Heart left ventricle (tissue), 16 donors: ENCODE data around the gene VCX2. TPM values are rescaled to one million over a fixed set of nuclear protein-coding genes. Genes with fewer than 3 reads are reported as not detected.
"Not testable (repeated sequence)": the region's sequence is repeated elsewhere in the genome, so short reads cannot be mapped to it uniquely, and the experiment has no call there.

Source experiments
- ATAC-seq, 4 donors: fragments of 200-7000 bp; cut with Tn5 transposase; one replicate each; pipeline ENCODE4 v1.9.1; 2020 to 2022; ENCODE audit warnings: moderate library complexity in 4 of 4, mild to moderate bottlenecking in 3 of 4, moderate number of reproducible peaks in 1 of 4
- DNase-seq, 5 donors: peaks; one replicate each; pipeline ENCODE4 v3.0.0-alpha.2; 2020
- H3K27ac ChIP-seq, 12 donors: fragments of 200-600 bp; sonication (generic) in 4 of 12; one replicate each; pipeline versions ENCODE4 v1.5.0 to v1.8.0; 2016 to 2022; ENCODE audit warnings: mild to moderate bottlenecking in 2 of 12
- H3K27me3 ChIP-seq, 9 donors: fragments of 200-600 bp; sonication (generic) in 2 of 9; one replicate each; pipeline versions ENCODE4 v1.5.1 to v1.8.0; 2016 to 2022; ENCODE audit warnings: mild to moderate bottlenecking in 3 of 9
- H3K36me3 ChIP-seq, 9 donors: fragments of 200-600 bp; sonication (generic) in 2 of 9; one replicate each; pipeline versions ENCODE4 v1.5.0 to v1.8.0; 2018 to 2022; ENCODE audit warnings: mild to moderate bottlenecking in 2 of 9
- H3K4me1 ChIP-seq, 12 donors: fragments of 200-600 bp; sonication (generic) in 4 of 12; one replicate each; pipeline versions ENCODE4 v1.5.0 to v1.8.0; 2016 to 2022; ENCODE audit warnings: mild to moderate bottlenecking in 3 of 12
- H3K4me3 ChIP-seq, 12 donors: fragments of 200-600 bp; sonication (generic) in 4 of 12; one replicate each; pipeline versions ENCODE4 v1.5.0 to v1.8.0; 2017 to 2022; ENCODE audit warnings: mild to moderate bottlenecking in 9 of 12, moderate library complexity in 4 of 12
- H3K9me3 ChIP-seq, 12 donors: fragments of 200-600 bp; sonication (generic) in 4 of 12; one replicate each; pipeline versions ENCODE4 v1.5.0 to v1.8.0; 2016 to 2022; ENCODE audit warnings: mild to moderate bottlenecking in 1 of 12
- POLR2A ChIP-seq, 2 donors: fragments of 450-650 bp; IDR thresholded peaks; one replicate each; pipeline ENCODE4 v1.6.1; 2017; ENCODE audit warnings: antibody characterized with exemption in 2 of 2, mild to moderate bottlenecking in 2 of 2, moderate library complexity in 2 of 2
- WGBS, 4 donors: extraction: QIAGEN DNeasy Blood & Tissue Kit in 2 of 4; methylation state at CpG; one replicate each; pipeline versions ENCODE4 v1.1.5 to v1.1.7; 2013 to 2018; 5-methylcytosine and 5-hydroxymethylcytosine counted together
- intact Hi-C, 10 donors: fragments of 100-400 bp; cut with DNase I; formaldehyde crosslinking; loops; one replicate each; pipeline versions ENCODE4 v1.11.1 to v1.14.2; 2022
- polyA plus RNA-seq, 2 donors: library from polyadenylated mRNA; stranded (reverse); fragments of 200-250 nt; gene quantifications; one replicate each; pipeline ENCODE4 v1.2.3, GENCODE V29; 2013
- total RNA-seq, 9 donors: library from RNA; depleted of rRNA in 2 of 9; stranded (reverse); fragments of >200 nt in 2 of 9; fragmentation: NEBNext Ultra II Directional in 3 of 9; extraction: Animal tissue kit (Norgen Biotek cat#: 25700) in 3 of 9; gene quantifications; one replicate each; pipeline versions ENCODE4 v1.1.0 to v1.2.4, GENCODE V29; 2016 to 2023
- TF ChIP-seq, protein P1 (sequence below), 12 donors: fragments of 200-600 bp; sonication (generic) in 4 of 12; IDR thresholded peaks; one replicate each; pipeline versions ENCODE4 v1.5.0 to v1.8.0; 2018 to 2022; ENCODE audit warnings: antibody characterized with exemption in 12 of 12, mild to moderate bottlenecking in 5 of 12
- donor health status: ischemic (EF 13 %, LVEDD 7.1; RV severe dilation, severe dysfunction).
- donor health status: healthy with polysubstance abuse.
- donor health status: DM: no; HTN: yes; CAD: no.
- donor health status: DM: no; HTN: no; CAD: no.
- donor health status: ischemic (EF 25% LVEDD 6.9; RV normal size, moderate dysfunction).
- donor health status: ischemic (EF 25% LVEDD 5.7; RV mildly dilated, moderate dysfunction).
- donor health status: healthy.
- donor health status: DM: yes; HTN: yes; CAD: no.
- donor health status: ischemic (EF 35%, LVEDD 5.7; RV mildly dilated, moderate dysfunction).
- donor health status: nonischemic (EF 11% LVEDD 7.7; RV severe dilation, severe dysfunction).
- donor health status: DM: yes; HTN: yes; CAD: no.
- donor health status: PGD.
- donor health status: ischemic (EF 29% LVEDD 5.4; RV normal size, mild dysfunction).
- donor health status: nonischemic (EF 23%, LVEDD 6.1; RV moderate dilation, normal function).

Gene VCX2
- total and polyA plus RNA-seq, 11 donors = not detected

DNA sequence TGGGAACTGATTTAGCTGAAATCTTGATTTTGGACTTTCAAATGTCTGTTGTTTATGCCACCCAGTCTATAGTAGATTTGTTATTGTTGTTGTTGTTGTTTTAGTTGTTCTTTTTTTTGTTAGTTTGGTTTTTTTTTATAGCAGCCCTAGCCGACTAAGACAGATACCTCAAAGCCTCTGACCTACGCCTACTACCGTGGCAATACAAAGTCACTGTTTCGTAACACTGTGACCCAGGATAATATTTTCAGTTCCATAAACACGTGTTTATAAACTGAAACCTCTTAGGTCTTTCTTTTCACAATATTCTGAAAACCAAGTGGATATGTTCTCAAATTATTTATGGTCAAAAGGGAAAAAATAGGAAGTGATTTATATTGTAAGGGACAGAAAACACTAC, 32.8 kb downstream of the VCX2 start:
- Histone ChIP-seq H3K9me3 (no peaks in the 10 kb centered on the region), H3K36me3 (no peaks in the 10 kb centered on the region), H3K27me3 (no peaks in the 10 kb centered on the region), H3K27ac (no peak overlapping the region), H3K4me1 (no peaks in the 10 kb centered on the region), H3K4me3 (no peak overlapping the region)
- 90 to 95% (median 92%) methylated on average over 5 of the region's 5 CpGs for WGBS, 4 donors
- ATAC-seq (no peak), DNase-seq (no peak)
- intact Hi-C loops = no loop called here
- TF ChIP-seq, protein P1, sequence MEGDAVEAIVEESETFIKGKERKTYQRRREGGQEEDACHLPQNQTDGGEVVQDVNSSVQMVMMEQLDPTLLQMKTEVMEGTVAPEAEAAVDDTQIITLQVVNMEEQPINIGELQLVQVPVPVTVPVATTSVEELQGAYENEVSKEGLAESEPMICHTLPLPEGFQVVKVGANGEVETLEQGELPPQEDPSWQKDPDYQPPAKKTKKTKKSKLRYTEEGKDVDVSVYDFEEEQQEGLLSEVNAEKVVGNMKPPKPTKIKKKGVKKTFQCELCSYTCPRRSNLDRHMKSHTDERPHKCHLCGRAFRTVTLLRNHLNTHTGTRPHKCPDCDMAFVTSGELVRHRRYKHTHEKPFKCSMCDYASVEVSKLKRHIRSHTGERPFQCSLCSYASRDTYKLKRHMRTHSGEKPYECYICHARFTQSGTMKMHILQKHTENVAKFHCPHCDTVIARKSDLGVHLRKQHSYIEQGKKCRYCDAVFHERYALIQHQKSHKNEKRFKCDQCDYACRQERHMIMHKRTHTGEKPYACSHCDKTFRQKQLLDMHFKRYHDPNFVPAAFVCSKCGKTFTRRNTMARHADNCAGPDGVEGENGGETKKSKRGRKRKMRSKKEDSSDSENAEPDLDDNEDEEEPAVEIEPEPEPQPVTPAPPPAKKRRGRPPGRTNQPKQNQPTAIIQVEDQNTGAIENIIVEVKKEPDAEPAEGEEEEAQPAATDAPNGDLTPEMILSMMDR (IDR thresholded peaks at IDR 0.05) = no peak
- no peak for TF ChIP-seq POLR2A (IDR thresholded peaks at IDR 0.05)

DNA sequence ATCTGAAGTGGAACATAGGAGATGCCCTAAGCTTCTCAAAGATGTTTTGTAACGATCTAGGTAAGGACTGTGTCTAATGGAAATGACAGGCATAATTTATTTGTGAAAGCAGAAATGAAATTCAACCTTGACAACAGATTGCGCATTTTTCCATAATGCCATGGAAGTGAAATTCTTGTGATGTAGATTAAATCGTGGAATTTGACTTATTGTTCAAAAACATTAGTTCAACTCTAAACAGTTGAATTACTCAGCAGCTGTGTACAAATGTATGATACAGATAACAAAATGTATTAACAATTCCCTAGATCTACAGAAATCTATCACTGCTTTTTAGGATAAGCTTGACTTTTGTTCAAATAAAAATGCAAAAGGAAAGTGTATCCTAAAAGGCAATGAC, 44.4 kb downstream of the VCX2 start:
- WGBS, 4 donors = 84 to 91% (median 86%) methylated on average over 3 of the region's 3 CpGs
- Histone ChIP-seq H3K36me3 (no peaks in the 10 kb centered on the region), H3K4me3 (no peak overlapping the region), H3K27me3 (no peaks in the 10 kb centered on the region), H3K4me1 (no peaks in the 10 kb centered on the region), H3K27ac (no peak overlapping the region), H3K9me3 (no peaks in the 10 kb centered on the region)
- ATAC-seq = no peak
- no peak for DNase-seq
- intact Hi-C loops = no loop called here
- TF ChIP-seq POLR2A (IDR thresholded peaks at IDR 0.05) = no peak

DNA sequence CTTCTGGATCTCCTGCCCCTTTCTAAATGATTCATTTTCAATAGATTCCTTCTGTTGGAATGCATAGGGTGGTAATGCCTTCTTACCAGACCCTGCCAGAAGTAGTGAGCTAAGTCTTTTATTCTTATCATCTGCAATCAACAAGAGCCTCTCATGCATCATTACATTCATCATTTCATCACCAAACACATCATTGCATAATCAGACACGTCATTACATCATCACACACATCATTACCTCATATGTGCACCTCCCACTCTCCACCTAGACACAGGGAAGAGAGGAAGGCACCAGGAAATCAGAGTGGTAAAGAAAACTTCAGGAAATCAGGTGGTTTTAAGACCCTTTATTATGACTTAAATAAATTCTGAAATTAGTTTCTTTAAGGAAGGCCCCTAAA, 45.0 kb downstream of the VCX2 start:
- intact Hi-C loops = no loop called here

DNA sequence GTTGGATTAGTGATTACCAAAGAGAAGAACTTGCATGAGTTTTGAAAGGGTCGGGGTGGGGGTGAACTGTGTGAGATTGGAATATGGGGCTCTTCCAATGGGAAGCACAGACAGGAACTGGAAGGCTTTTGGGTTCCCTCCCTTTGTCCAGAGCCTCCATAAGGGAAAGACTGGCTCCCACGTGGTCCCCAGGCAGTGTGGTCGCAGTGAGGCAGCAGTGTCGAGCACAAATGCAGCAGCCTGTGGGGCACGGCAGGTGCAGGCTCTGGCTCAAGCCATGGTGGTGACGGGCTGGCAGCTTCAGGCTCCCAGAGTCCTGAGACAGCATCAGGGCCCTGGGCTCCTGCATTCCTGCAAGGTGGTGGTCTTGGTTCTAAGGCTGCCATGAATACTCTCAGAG, 45.5 kb downstream of the VCX2 start:
- Histone ChIP-seq H3K9me3 (no peaks in the 10 kb centered on the region), H3K27ac (no peak overlapping the region), H3K4me3 (no peak overlapping the region), H3K36me3 (no peaks in the 10 kb centered on the region), H3K27me3 (no peaks in the 10 kb centered on the region), H3K4me1 (no peaks in the 10 kb centered on the region)
- WGBS, 4 donors = 82 to 97% (median 92%) methylated on average over 6 of the region's 6 CpGs
- DNase-seq (no peak), ATAC-seq (no peak)
- TF ChIP-seq, protein P1 (IDR thresholded peaks at IDR 0.05) = no peak
- TF ChIP-seq POLR2A (IDR thresholded peaks at IDR 0.05) = no peak
- intact Hi-C loops = no loop called here

More for the DNA sequence above, 45.0 kb downstream of the VCX2 start:
- WGBS, 4 donors = 51 to 76% (median 74%) methylated on average over 1 of the region's 1 CpG
- TF ChIP-seq POLR2A (IDR thresholded peaks at IDR 0.05) = no peak
- TF ChIP-seq, protein P1 (IDR thresholded peaks at IDR 0.05) = no peak
- Histone ChIP-seq H3K27me3 (no peaks in the 10 kb centered on the region), H3K27ac (no peak overlapping the region), H3K36me3 (no peaks in the 10 kb centered on the region), H3K9me3 (no peaks in the 10 kb centered on the region), H3K4me3 (no peak overlapping the region), H3K4me1 (no peaks in the 10 kb centered on the region)
- no peak for DNase-seq
- no peak for ATAC-seq

DNA sequence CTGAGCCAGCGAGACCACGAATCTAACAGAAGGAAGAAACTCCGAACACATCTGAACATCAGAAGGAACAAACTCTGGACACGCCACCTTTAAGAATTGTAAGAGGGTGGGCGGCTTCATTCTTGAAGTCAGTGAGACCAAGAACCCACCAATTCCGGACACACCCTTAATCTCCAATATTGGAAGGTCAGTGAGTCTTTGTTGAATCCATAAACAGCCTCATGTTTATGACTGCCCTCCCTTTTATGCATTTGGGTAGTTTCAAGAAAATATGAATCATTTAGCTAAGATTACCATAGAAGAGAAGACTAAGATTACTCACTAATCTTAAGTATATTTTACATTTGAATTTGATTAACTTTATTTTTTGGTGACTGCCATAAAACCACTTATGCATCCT, 48.5 kb downstream of the VCX2 start:
- no peaks in the 10 kb centered on the region for H3K36me3 ChIP-seq
- TF ChIP-seq, protein P1 (IDR thresholded peaks at IDR 0.05) = no peak
- TF ChIP-seq POLR2A (IDR thresholded peaks at IDR 0.05) = no peak
- no peak for DNase-seq
- intact Hi-C loops = no loop called here
- H3K9me3 ChIP-seq = no peaks in the 10 kb centered on the region
- H3K27ac ChIP-seq = no peak overlapping the region
- H3K4me3 ChIP-seq = no peak overlapping the region
- no peak for ATAC-seq
- H3K4me1 ChIP-seq = no peaks in the 10 kb centered on the region
- WGBS, 4 donors = 90 to 100% (median 98%) methylated on average over 6 of the region's 6 CpGs
- H3K27me3 ChIP-seq = no peaks in the 10 kb centered on the region

DNA sequence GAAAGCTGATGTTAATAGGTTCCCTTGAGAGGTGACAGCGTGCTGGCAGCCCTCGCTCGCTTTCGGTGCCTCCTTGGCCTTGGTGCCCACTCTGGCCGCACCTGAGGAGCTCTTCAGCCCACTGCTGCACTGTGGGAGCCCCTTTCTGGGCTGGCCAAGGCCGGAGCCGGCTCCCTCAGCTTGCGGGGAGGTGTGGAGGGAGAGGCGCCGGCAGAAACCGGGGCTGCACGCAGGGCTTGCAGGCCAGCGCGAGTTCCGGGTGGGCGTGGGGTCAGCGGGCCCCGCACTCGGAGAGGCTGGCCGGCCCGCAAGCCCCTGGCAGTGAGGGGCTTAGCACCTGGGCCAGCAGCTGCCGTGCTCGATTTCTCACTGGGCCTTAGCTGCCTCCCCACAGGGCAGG, 49.7 kb downstream of the VCX2 start:
- H3K9me3 ChIP-seq, H3K36me3 ChIP-seq, H3K4me1 ChIP-seq, H3K27ac ChIP-seq, H3K4me3 ChIP-seq, DNase-seq, ATAC-seq, H3K27me3 ChIP-seq, intact Hi-C loops: not testable (repeated sequence)
- WGBS, 4 donors = 90 to 98% (median 95%) methylated on average over 23 of the region's 23 CpGs
